H9 (cell line): ENCODE results near the gene FAM83C. TPM values are rescaled to one million over a fixed set of nuclear protein-coding genes. Genes with fewer than 3 reads are reported as not detected.
A peak's percentile ranks its signal among the peaks of the same experiment; 100 is the strongest.

ENCODE experiments used
- DNase-seq: peaks from one replicate; pipeline ENCODE4 v3.0.0-alpha.2; 2017
- H2AFZ ChIP-seq: one replicate; pipeline ENCODE4 v1.6.1; 2013; ENCODE audit warnings: mild to moderate bottlenecking, low read length, control low read depth, moderate library complexity
- H2AK5ac ChIP-seq: 2 replicates; pipeline ENCODE4 v1.6.1; 2013; ENCODE audit warnings: low read length, control low read depth, mixed read lengths; ENCODE audit not compliant: insufficient read length
- H2BK120ac ChIP-seq: one replicate; pipeline ENCODE4 v1.6.1; 2013; ENCODE audit warnings: low read depth, mild to moderate bottlenecking, low read length, control low read depth, inconsistent platforms; ENCODE audit not compliant: poor library complexity, severe bottlenecking
- H2BK12ac ChIP-seq: 2 replicates; pipeline ENCODE4 v1.6.1; 2013; ENCODE audit warnings: low read length, control low read depth, mixed read lengths, low read depth; ENCODE audit not compliant: insufficient read length
- H2BK15ac ChIP-seq: 2 replicates; pipeline ENCODE4 v1.6.1; 2013; ENCODE audit warnings: low read depth, low read length, control low read depth
- H2BK20ac ChIP-seq: one replicate; pipeline ENCODE4 v1.6.1; 2013; ENCODE audit warnings: low read depth, mild to moderate bottlenecking, low read length, control low read depth, inconsistent platforms; ENCODE audit not compliant: poor library complexity, severe bottlenecking
- H2BK5ac ChIP-seq: 2 replicates; pipeline ENCODE4 v1.6.1; 2013; ENCODE audit warnings: low read length, control low read depth, mixed read lengths; ENCODE audit not compliant: insufficient read length
- H3K14ac ChIP-seq: 2 replicates; pipeline ENCODE4 v1.6.1; 2013; ENCODE audit warnings: low read length, control low read depth; ENCODE audit not compliant: insufficient read depth
- H3K18ac ChIP-seq: 2 replicates; pipeline ENCODE4 v1.6.1; 2013; ENCODE audit warnings: low read depth, mild to moderate bottlenecking, mixed read lengths, low read length, control low read depth; ENCODE audit not compliant: insufficient read length
- H3K23ac ChIP-seq: 2 replicates; pipeline ENCODE4 v1.6.1; 2013; ENCODE audit warnings: low read length, control low read depth, mixed read lengths, low read depth; ENCODE audit not compliant: insufficient read length
- H3K23me2 ChIP-seq: 2 replicates; pipeline ENCODE4 v1.6.1; 2013; ENCODE audit warnings: low read depth, mild to moderate bottlenecking, mixed read lengths, low read length, control low read depth; ENCODE audit not compliant: insufficient read length, poor library complexity, severe bottlenecking
- H3K27ac ChIP-seq: 2 replicates; pipeline ENCODE4 v1.5.1; 2013; ENCODE audit warnings: low read length, control low read depth, mixed read lengths, low read depth; ENCODE audit not compliant: insufficient read length
- H3K27me3 ChIP-seq: 2 replicates; pipeline ENCODE4 v1.6.1; 2013; ENCODE audit warnings: low read length, control low read depth, inconsistent platforms; ENCODE audit not compliant: insufficient read depth
- H3K4ac ChIP-seq: 2 replicates; pipeline ENCODE4 v1.6.1; 2013; ENCODE audit warnings: low read depth, mild to moderate bottlenecking, control low read depth, inconsistent platforms, low read length, moderate library complexity
- H3K4me1 ChIP-seq: 2 replicates; pipeline ENCODE4 v1.6.1; 2013; ENCODE audit warnings: low read length, control low read depth, inconsistent platforms; ENCODE audit not compliant: insufficient read depth
- H3K4me2 ChIP-seq: 2 replicates; pipeline ENCODE4 v1.6.1; 2013; ENCODE audit warnings: low read length, control low read depth, mixed read lengths; ENCODE audit not compliant: insufficient read length, insufficient read depth
- H3K56ac ChIP-seq: 2 replicates; pipeline ENCODE4 v1.6.1; 2013; ENCODE audit warnings: low read depth, mild to moderate bottlenecking, mixed read lengths, low read length, control low read depth; ENCODE audit not compliant: insufficient read length
- H3K79me1 ChIP-seq: 2 replicates; pipeline ENCODE4 v1.6.1; 2013; ENCODE audit warnings: low read depth, mild to moderate bottlenecking, moderate library complexity, low read length, control low read depth, inconsistent platforms; ENCODE audit not compliant: insufficient read depth, poor library complexity, severe bottlenecking
- H3K79me2 ChIP-seq: 2 replicates; pipeline ENCODE4 v1.6.1; 2013; ENCODE audit warnings: low read length, control low read depth, inconsistent platforms; ENCODE audit not compliant: insufficient read depth
- H3K9ac ChIP-seq: 2 replicates; pipeline ENCODE4 v1.6.1; 2013; ENCODE audit warnings: low read length, control low read depth, mixed read lengths; ENCODE audit not compliant: insufficient read length; ENCODE audit errors: extremely low read depth
- H3K9me3 ChIP-seq: one replicate; pipeline ENCODE4 v1.6.1; 2013; ENCODE audit warnings: low read depth, low read length, inconsistent platforms; ENCODE audit not compliant: control insufficient read depth
- H3T11ph ChIP-seq: one replicate; pipeline ENCODE4 v1.6.1; 2013; ENCODE audit warnings: mild to moderate bottlenecking, low read length, control low read depth, inconsistent platforms
- H4K20me1 ChIP-seq: one replicate; pipeline ENCODE4 v1.6.1; 2013; ENCODE audit not compliant: control insufficient read depth, insufficient read length, insufficient read depth
- H4K5ac ChIP-seq: 2 replicates; pipeline ENCODE4 v1.6.1; 2013; ENCODE audit warnings: low read depth, mild to moderate bottlenecking, mixed read lengths, low read length, control low read depth; ENCODE audit not compliant: insufficient read length
- H4K8ac ChIP-seq: replicated peaks from 2 replicates; pipeline ENCODE4 v1.6.1; 2013; ENCODE audit warnings: low read length, control low read depth, mixed read lengths, low read depth; ENCODE audit not compliant: insufficient read length
- H4K91ac ChIP-seq: 2 replicates; pipeline ENCODE4 v1.6.1; 2013; ENCODE audit warnings: low read depth, mild to moderate bottlenecking, moderate library complexity, mixed read lengths, low read length, control low read depth; ENCODE audit not compliant: insufficient read length
- H3K27ac Mint-ChIP-seq, 3 experiments: 2 replicates in 2 of 3; 3 replicates in 1 of 3; pipeline ENCODE4 v1.8.0; 2020 to 2021; ENCODE audit warnings: mixed read lengths in 3 of 3, mild to moderate bottlenecking in 1 of 3, moderate library complexity in 1 of 3
- H3K27me3 Mint-ChIP-seq: 2 replicates; pipeline ENCODE4 v1.8.0; 2021; ENCODE audit warnings: low read depth, mild to moderate bottlenecking, moderate library complexity, mixed read lengths
- H3K36me3 Mint-ChIP-seq, 3 experiments: 2 replicates in 2 of 3; 3 replicates in 1 of 3; pipeline ENCODE4 v1.8.0; 2020 to 2021; ENCODE audit warnings: low read depth in 3 of 3, mixed read lengths in 3 of 3; ENCODE audit not compliant: insufficient read depth in 1 of 3
- H3K4me1 Mint-ChIP-seq, 2 experiments: 2 replicates each; pipeline ENCODE4 v1.8.0; 2020; ENCODE audit warnings: mixed read lengths in 2 of 2
- H3K4me3 Mint-ChIP-seq, 2 experiments: 2 replicates in 1 of 2; 3 replicates in 1 of 2; pipeline ENCODE4 v1.8.0; 2020 to 2021; ENCODE audit warnings: mild to moderate bottlenecking in 2 of 2, mixed read lengths in 2 of 2, moderate library complexity in 1 of 2
- H3K9me3 Mint-ChIP-seq, 2 experiments: 2 replicates in 1 of 2; 3 replicates in 1 of 2; pipeline ENCODE4 v1.8.0; 2020; ENCODE audit warnings: mild to moderate bottlenecking in 2 of 2, mixed read lengths in 2 of 2, moderate library complexity in 1 of 2
- CTCF ChIP-seq: fragments of 200-600 bp; sonication (generic); conservative IDR thresholded peaks from 3 replicates; pipeline ENCODE4 v1.8.0; 2021; ENCODE audit warnings: antibody characterized with exemption, mild to moderate bottlenecking
- WGBS: extraction: QIAGEN DNeasy Blood & Tissue Kit; methylation state at CpG from one replicate; pipeline ENCODE4 v1.1.7; 2013; ENCODE audit warnings: missing lambda C conversion rate, low lambda C conversion rate, mixed read lengths; ENCODE audit not compliant: insufficient read length; ENCODE audit errors: extremely low coverage; 5-methylcytosine and 5-hydroxymethylcytosine counted together
- total RNA-seq: library from RNA; stranded (reverse); gene quantifications from 2 replicates; pipeline ENCODE4 v1.2.1, GENCODE V29; 2021

The FAM83C gene
- total RNA-seq, 1 experiment from 2014 or later: not detected

- Histone ChIP-seq H3K27ac (no peak overlapping the region), H3K4me1 (no peaks in the 10 kb centered on the region; the same call in 1 of the 2 replicates), H4K20me1 (no peaks in the 10 kb centered on the region), H2BK12ac (no peak overlapping the region), H2BK120ac (no peak overlapping the region), H2BK20ac (no peak overlapping the region), H3K4ac (no peak overlapping the region), H3K23ac (no peak overlapping the region), H2BK15ac (no peak overlapping the region), H4K8ac (no peak overlapping the region), H3K79me2 (no peaks in the 10 kb centered on the region), H3K4me2 (no peak overlapping the region), H3K56ac (no peak overlapping the region), H3K27me3 (no peaks in the 10 kb centered on the region), H4K91ac (no peak overlapping the region), H2BK5ac (no peak overlapping the region), H3K23me2 (no peaks in the 10 kb centered on the region), H3K79me1 (no peaks in the 10 kb centered on the region), H2AK5ac (no peak overlapping the region), H3K9me3 (no peaks in the 10 kb centered on the region), H3K18ac (no peak overlapping the region), H3K14ac (no peak overlapping the region), H3T11ph (no peak overlapping the region), H2AFZ (no peak overlapping the region), H3K9ac (no peak overlapping the region), H4K5ac (no peak overlapping the region)
- Mint-ChIP-seq H3K27me3 (no peaks in the 10 kb centered on the region; the same call in 1 of the 2 replicates), H3K4me3 (0 out of 5 replicates have a peak overlapping the region, but pooled peaks of 1 of the 2 experiments have one; percentile 3), H3K9me3 (no peaks in the 10 kb centered on the region; a peak in 1 of 5 replicates), H3K27ac (peak overlapping the region in 2 of 3 experiments; percentile 51 to 75; a peak in 2 of 7 replicates), H3K4me1 (peaks cover 34 to 40% of the 10 kb centered on the region in 2 experiments), H3K36me3 (peaks cover 0 to 60% (median 40%) of the 10 kb centered on the region in 3 experiments; a peak in 5 of 7 replicates)
- TF ChIP-seq CTCF: peak; percentile 96
- no CpG with 5 or more reads among the region's 14 CpGs for WGBS
- DNase-seq: peak; percentile 92
These were observed 23.0 kb downstream of the FAM83C start for GRCh38 chr20:35269055-35269781.
